Thymus (tissue), 11 donors: Measurements from ENCODE around the gene RWDD3. TPM values are rescaled to one million over a fixed set of nuclear protein-coding genes. Genes with fewer than 3 reads are reported as not detected.

Experiments
- DNase-seq, 9 donors: peaks; one replicate each; pipeline ENCODE4 v3.0.0-alpha.2; 2013; ENCODE audit warnings: low spot score in 9 of 9, low read depth in 6 of 9, missing footprints in 1 of 9
- H3K27ac ChIP-seq, 2 donors: one replicate each; pipeline ENCODE4 v1.5.1; 2013; ENCODE audit warnings: control low read depth in 1 of 2, low read depth in 1 of 2, low read length in 1 of 2, mild to moderate bottlenecking in 1 of 2, moderate library complexity in 1 of 2
- H3K27me3 ChIP-seq, 2 donors: one replicate each; pipeline ENCODE4 v1.5.1; 2013; ENCODE audit warnings: low read length in 1 of 2; ENCODE audit not compliant: control insufficient read depth in 2 of 2, insufficient read depth in 1 of 2
- H3K36me3 ChIP-seq, 2 donors: one replicate each; pipeline ENCODE4 v1.5.1; 2013; ENCODE audit warnings: low read length in 1 of 2, mild to moderate bottlenecking in 1 of 2, moderate library complexity in 1 of 2; ENCODE audit not compliant: control insufficient read depth in 2 of 2, insufficient read depth in 2 of 2
- H3K4me1 ChIP-seq, 2 donors: one replicate each; pipeline ENCODE4 v1.5.1; 2013; ENCODE audit warnings: low read length in 2 of 2; ENCODE audit not compliant: control insufficient read depth in 2 of 2, insufficient read depth in 2 of 2
- H3K4me3 ChIP-seq, 2 donors: one replicate each; pipeline ENCODE4 v1.5.1; 2013; ENCODE audit warnings: low read length in 2 of 2, control low read depth in 1 of 2, mild to moderate bottlenecking in 1 of 2
- H3K9me3 ChIP-seq, 2 donors: one replicate each; pipeline ENCODE4 v1.5.1; 2013; ENCODE audit warnings: low read length in 1 of 2, mild to moderate bottlenecking in 1 of 2; ENCODE audit not compliant: control insufficient read depth in 2 of 2, insufficient read depth in 1 of 2
- WGBS: extraction: QIAGEN DNeasy Blood & Tissue Kit; methylation state at CpG from one replicate; pipeline ENCODE4 v1.1.7; 2013; 5-methylcytosine and 5-hydroxymethylcytosine counted together
- polyA plus RNA-seq: library from polyadenylated mRNA; stranded (reverse); fragments of 200-250 nt; gene quantifications from one replicate; pipeline ENCODE4 v1.2.3, GENCODE V29; 2013
- total RNA-seq: library from RNA; stranded (reverse); fragments of 120-200 nt; gene quantifications from one replicate; pipeline ENCODE4 v1.2.4, GENCODE V29; 2013
- donor health status: healthy.

Gene RWDD3
- total and polyA plus RNA-seq, 2 donors: 35.4 to 87.8 TPM

GRCh38 chr1:95236784-95237575, 3.0 kb downstream of the RWDD3 start:
- Histone ChIP-seq H3K4me1 (peaks cover 0 to 9% of the 10 kb centered on the region in 2 donors), H3K9me3 (no peaks in the 10 kb centered on the region), H3K27ac (no peak overlapping the region), H3K27me3 (peaks cover 0 to 17% of the 10 kb centered on the region in 2 donors), H3K4me3 (no peak overlapping the region), H3K36me3 (peaks cover 15 to 18% of the 10 kb centered on the region in 2 donors)
- whole genome bisulfite sequencing: 96% methylated on average over 2 of the region's 2 CpGs
- DNase-seq: no peak

GRCh38 chr1:95237981-95238703, 4.1 kb downstream of the RWDD3 start:
- whole genome bisulfite sequencing: 83% methylated on average over 4 of the region's 4 CpGs
- Histone ChIP-seq H3K27me3 (peaks cover 0 to 6% of the 10 kb centered on the region in 2 donors), H3K9me3 (no peaks in the 10 kb centered on the region), H3K4me3 (no peak overlapping the region), H3K27ac (no peak overlapping the region), H3K36me3 (peaks cover 15 to 21% of the 10 kb centered on the region in 2 donors), H3K4me1 (peaks cover 0 to 9% of the 10 kb centered on the region in 2 donors)
- no peak for DNase-seq

GRCh38 chr1:95245029-95245428, 11.0 kb downstream of the RWDD3 start:
- Histone ChIP-seq H3K27me3 (no peaks in the 10 kb centered on the region), H3K36me3 (peaks cover 13 to 24% of the 10 kb centered on the region in 2 donors), H3K27ac (no peak overlapping the region), H3K4me3 (no peak overlapping the region), H3K9me3 (no peaks in the 10 kb centered on the region), H3K4me1 (no peaks in the 10 kb centered on the region)
- no peak for DNase-seq
- 91% methylated on average over 1 of the region's 1 CpG for WGBS

GRCh38 chr1:95246511-95246910, 12.5 kb downstream of the RWDD3 start:
- H3K4me3 ChIP-seq: no peak overlapping the region
- H3K9me3 ChIP-seq: no peaks in the 10 kb centered on the region
- no peaks in the 10 kb centered on the region for H3K27me3 ChIP-seq
- H3K4me1 ChIP-seq: no peaks in the 10 kb centered on the region
- no peak for DNase-seq
- WGBS: 96% methylated on average over 3 of the region's 3 CpGs
- no peak overlapping the region for H3K27ac ChIP-seq
- peaks cover 7 to 12% of the 10 kb centered on the region in 2 donors for H3K36me3 ChIP-seq

DNA sequence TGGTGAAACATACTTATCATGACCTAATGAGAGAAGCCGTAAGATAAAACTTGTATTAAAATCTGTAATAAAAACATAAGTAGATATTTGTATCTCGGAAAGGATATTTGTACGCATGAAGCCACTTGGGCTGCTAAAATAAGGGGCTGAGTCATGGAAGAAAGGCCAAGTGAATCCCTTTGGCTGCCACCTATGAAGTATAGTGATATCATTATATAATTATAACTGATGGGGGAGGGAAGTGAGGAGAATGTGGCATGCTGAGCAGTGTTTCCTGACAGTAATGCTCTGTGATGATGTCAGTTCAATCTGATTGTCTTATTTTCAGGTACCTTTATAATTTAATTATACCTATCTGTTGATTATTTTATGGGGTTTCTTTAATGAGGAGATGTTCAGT, 13.6 kb downstream of the RWDD3 start:
- Histone ChIP-seq H3K36me3 (peaks cover 3 to 6% of the 10 kb centered on the region in 2 donors), H3K27ac (no peak overlapping the region), H3K27me3 (no peaks in the 10 kb centered on the region), H3K4me1 (no peaks in the 10 kb centered on the region), H3K4me3 (no peak overlapping the region), H3K9me3 (no peaks in the 10 kb centered on the region)
- DNase-seq: no peak
- WGBS: 100% methylated on average over 3 of the region's 3 CpGs

DNA sequence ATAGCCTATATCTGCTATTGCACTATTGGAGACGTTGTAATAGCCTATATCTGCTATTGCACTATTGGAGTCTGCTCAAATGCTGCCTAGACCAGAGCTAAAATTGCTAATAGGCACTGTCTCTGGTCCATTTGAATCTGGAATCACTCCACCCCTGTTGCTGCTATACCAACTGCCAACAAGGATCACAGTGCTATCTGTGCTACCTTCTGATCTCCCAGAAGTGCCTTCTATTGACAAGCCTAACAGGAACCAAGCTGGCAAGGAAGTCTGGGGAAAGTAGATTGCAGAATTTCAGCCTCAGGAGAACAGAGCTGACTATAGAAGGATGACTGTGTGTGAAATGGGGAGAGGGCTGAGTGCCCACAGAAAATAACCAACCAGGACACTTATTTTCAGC, 15.9 kb downstream of the RWDD3 start:
- DNase-seq: no peak
- Histone ChIP-seq H3K9me3 (no peaks in the 10 kb centered on the region), H3K4me1 (no peaks in the 10 kb centered on the region), H3K27ac (no peak overlapping the region), H3K4me3 (no peak overlapping the region), H3K27me3 (no peaks in the 10 kb centered on the region), H3K36me3 (peaks cover 3 to 6% of the 10 kb centered on the region in 2 donors)
- 50% methylated on average over 1 of the region's 1 CpG for WGBS

GRCh38 chr1:95252422-95252821, 18.4 kb downstream of the RWDD3 start:
- H3K4me1 ChIP-seq: no peaks in the 10 kb centered on the region
- DNase-seq: no peak
- no peaks in the 10 kb centered on the region for H3K27me3 ChIP-seq
- H3K27ac ChIP-seq: no peak overlapping the region
- no peak overlapping the region for H3K4me3 ChIP-seq
- H3K9me3 ChIP-seq: no peaks in the 10 kb centered on the region
- WGBS: 56% methylated on average over 4 of the region's 4 CpGs
- peaks cover 3 to 6% of the 10 kb centered on the region in 2 donors for H3K36me3 ChIP-seq

DNA sequence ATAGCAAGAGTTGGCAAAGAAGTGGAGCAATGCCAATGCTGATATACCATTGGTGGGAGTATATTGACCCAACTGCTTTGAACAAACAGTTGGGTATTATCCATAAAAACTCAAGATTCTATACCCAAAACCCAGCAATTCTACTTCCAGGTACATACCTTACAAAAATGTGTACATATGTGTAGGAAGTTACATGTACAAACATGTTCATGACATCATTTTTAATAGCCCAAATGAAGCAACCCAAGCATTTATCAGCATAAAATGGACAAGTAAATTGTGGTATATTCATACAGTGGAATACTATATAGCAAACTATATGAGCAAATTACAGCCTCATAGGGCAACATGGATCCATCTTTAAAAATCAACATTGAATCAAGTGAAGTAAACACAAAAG, 20.9 kb downstream of the RWDD3 start:
- H3K4me3 ChIP-seq: no peak overlapping the region
- no peaks in the 10 kb centered on the region for H3K9me3 ChIP-seq
- H3K36me3 ChIP-seq: peaks cover 0 to 2% of the 10 kb centered on the region in 2 donors
- H3K27me3 ChIP-seq: no peaks in the 10 kb centered on the region
- no peak for DNase-seq
- H3K27ac ChIP-seq: no peak overlapping the region
- H3K4me1 ChIP-seq: no peaks in the 10 kb centered on the region

DNA sequence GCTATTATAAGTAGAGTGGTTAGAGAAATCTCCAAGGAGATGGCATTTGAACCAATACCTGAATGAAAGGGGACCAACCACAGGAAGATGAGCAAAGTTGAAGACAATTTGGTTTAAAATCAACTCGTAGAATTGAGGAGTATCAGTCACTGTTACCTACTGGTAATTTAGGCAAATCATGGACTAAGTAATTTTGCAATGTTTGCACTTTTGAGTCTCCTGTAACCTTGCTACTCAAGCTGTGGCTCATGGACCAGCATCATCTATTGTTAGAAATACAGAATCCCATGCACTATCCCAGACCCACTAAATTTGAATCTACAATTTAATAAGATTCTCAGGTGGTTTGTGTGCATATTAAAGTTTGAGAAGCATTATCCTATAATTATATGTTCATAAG, 21.8 kb downstream of the RWDD3 start:
- Histone ChIP-seq H3K27me3 (no peaks in the 10 kb centered on the region), H3K4me3 (no peak overlapping the region), H3K9me3 (no peaks in the 10 kb centered on the region), H3K4me1 (no peaks in the 10 kb centered on the region), H3K27ac (no peak overlapping the region), H3K36me3 (no peaks in the 10 kb centered on the region)
- WGBS: 97% methylated on average over 1 of the region's 1 CpG
- no peak for DNase-seq
